HG03175 (cell line): ENCODE results near the gene PPIP5K1.
A peak's percentile ranks its signal among the peaks of the same experiment; 100 is the strongest.

Source experiments
- ATAC-seq: cut with Tn5 transposase; IDR thresholded peaks from one replicate; pipeline ENCODE4 v1.9.1; 2021; ENCODE audit warnings: mild to moderate bottlenecking, moderate library complexity; ENCODE audit not compliant: unreplicated experiment

Gene PPIP5K1

DNA sequence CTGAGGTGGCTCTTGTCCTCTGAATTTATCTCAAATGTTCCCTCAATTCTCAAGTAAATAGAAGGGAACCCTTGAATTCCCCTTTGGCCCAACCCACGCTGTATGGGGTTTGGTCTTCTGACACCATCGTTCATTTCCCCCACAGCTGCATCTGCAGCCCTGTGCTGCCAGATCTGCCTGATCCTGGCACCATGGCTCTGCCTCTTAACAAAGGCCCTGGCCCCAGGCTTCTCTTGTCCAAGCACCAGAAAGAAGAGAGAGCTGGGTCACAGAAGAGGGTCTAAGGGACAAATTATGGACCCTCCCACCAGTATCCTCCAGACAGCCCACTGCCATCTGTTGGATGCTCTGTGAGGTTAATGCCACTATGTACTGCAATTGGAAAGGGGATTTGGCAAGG lies 70.8 kb downstream of the PPIP5K1 start:
- no peak for ATAC-seq

DNA sequence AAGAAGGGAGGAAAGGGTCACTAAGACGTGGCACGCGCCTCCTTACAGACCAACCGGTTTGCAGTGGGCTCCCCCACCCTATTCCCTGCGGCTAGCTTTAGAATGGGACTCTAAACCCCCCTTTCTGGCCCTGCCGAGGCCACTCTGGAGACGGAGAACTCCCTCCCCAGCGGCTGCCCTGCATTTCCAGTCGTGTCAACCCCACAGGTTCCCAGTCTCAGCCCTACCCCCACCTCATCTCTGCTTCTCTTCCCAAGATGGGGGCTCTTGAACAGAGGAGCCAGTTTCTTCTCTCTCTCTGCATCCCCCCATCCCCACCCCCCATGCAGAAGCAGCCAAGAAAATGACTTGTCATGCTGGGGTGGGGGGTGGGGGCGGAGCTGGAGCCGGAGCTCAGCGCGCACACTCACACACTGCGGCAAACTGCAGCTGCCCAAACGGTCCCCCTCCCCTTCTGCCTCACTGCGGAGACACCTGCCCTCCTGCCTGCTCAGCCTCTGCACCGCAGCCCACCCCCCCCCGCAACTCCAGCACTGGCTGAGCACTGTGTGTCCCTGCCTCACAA lies 71.7 kb downstream of the PPIP5K1 start:
- no peak for ATAC-seq

DNA sequence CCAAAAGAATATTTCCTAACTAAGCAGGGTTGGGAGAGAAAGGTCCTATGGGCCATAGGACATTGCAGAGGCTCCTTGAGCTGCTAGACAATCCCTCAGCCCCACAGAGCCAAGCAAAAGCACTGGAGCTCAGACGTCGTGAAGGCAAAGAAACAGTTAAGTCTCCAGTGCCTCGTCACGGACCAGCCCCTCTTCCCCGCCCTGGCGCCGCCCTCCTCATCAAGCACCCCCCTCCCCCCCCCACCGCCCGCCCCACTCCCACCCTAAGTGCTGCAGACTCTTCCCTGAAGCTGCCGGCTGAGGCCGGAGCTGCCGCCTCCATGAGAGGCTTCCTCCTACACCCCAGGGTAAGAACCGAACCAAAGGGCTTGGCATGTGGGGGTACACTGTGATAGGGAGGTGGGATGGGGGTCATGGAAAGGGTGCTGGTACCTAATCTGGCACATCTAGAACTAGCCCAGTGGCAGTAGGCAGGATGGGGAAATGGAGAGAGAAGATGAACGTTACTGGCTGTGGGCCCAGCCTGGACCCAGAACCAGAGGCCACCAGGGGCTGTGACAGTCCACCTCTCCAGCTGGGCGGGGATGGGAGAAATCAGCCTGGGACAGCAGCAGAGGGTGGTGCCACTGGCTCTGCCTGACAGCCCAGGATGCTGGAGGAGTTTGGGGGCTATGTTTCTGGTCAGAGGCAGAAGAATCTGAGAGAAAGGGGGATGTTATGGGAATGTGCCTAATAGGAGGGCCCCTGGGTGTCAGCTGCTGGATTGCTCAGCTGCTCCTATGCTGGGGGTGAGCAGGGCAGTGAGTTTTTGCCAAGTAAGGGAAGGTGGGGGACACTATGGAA lies 72.4 kb downstream of the PPIP5K1 start, which contains the start of gene MAP1A:
MAP1A (plus strand) TSS at position 255 of the 843 bp plus-strand sequence. CDS start 3,866 bp downstream, outside the sequence.
- no peak for ATAC-seq

DNA sequence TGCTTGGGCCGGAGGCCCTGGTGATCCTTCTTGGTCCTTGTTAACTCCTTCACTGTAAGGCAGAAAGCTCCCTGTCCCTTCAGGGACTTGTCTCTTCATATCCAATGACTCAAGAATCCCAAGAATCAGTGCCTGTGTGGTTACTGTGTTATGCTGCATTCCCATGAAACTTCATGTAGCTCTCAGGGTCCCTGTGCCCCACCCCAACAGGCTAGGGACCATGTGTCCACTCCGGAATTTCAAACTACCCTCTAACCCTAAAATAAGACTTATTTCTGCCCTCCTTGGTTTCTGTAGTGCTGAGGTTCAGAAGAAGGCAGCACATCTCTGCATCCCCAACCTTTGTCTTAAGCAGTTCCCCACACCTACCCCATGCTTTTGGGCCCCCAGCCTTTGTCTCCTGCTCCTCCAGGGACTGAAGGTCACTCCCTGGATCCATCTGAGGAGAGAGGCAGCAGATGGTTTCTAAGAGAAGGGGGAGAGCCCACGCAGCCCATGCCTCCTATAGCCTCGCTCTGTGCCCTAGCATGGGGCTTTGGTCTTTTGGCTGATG lies 73.1 kb downstream of the PPIP5K1 start:
- ATAC-seq: no peak

DNA sequence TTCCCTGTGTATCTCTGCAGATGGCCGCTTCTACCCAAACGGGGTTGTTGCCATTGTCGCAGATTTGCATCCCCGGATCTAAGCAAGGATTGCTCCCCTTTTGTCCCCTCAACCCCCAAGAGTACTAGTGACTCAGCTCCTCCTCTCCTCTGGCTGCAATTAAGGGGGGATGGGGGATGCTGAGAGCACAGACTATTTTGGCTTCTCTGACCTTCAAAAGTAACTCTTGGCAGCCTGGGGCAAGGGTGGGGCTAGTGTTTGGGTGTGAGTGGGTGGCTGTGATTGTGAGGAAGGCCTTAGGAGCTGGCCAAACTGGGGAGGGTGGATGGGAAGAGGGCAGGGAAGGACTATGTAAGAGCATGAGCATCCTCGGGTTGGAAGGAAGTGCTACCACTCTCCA lies 73.8 kb downstream of the PPIP5K1 start:
- no peak for ATAC-seq

DNA sequence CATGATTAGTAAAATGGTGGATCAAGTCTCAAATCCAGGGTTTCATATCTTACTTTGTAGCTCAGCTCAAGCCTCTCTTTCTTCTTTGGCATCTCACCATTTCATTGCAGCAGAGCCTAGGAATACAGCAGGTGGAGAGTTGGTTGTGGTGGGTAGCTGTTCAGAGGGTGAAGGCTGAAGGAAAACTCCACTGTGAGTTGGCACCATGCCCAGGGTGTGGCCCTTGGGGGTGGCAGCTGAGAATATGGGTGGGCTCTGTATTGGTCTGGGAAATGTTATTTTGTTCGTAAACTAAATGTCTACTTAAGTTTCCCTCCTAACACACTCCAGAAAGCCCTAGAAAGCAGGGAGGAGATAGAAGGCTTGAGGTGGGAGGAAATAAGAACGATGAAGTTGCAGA lies 74.3 kb downstream of the PPIP5K1 start:
- ATAC-seq: no peak

DNA sequence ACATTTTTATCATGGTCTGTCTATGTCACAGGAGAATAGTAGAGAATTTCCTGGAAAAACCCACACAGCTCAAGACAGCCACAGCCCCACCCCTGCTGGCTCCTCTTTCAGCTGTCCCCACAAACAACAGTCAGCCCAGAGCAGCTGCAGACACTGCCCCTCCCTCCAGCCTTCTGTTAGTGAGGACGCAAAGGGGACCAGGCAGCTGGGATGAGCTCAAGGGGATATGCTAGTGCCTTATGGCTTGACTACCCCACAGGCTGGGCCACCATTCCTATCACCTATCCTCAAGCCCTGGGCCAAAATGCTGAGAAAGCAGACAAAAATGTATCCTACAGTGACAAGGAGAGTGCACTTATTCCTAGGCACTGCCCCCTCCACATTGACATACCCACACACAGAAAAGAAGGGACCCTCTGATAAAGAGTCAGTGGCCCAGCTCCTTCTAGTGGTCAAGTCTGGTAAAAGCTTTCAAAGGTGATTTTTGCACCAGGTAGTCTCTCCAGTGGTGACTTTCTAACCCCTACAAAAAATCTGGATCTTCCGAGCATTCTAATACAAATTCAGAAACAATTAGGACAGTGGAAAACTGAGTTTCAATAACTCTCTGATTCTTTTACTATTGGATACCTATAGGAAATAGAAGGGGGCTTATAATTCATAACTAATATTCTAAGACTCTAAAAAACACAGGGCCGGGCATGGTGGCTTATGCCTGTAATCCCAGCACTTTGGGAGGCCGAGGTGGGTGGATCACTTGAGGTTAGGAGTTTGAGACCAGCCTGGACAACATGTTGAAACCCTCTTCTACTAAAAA lies 75.6 kb downstream of the PPIP5K1 start:
- no peak for ATAC-seq

DNA sequence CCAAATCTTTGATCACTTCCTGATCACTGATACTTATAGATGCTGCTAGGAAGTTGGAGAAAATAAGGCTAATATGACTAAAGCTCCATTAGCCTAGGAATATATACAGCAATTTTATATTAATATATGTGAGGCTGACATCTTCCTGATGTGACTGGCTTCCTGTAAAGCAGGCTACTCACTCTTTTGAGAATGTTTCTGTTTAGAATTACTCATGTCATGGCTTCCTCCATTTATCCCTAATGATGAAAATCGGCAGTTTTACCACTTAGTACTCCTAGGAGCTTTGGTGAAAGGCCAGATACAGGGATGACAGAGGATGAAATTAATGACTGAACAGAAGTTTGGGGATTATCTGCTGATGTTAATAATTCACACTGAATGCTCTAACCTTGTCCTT lies 76.5 kb downstream of the PPIP5K1 start:
- ATAC-seq: no peak

DNA sequence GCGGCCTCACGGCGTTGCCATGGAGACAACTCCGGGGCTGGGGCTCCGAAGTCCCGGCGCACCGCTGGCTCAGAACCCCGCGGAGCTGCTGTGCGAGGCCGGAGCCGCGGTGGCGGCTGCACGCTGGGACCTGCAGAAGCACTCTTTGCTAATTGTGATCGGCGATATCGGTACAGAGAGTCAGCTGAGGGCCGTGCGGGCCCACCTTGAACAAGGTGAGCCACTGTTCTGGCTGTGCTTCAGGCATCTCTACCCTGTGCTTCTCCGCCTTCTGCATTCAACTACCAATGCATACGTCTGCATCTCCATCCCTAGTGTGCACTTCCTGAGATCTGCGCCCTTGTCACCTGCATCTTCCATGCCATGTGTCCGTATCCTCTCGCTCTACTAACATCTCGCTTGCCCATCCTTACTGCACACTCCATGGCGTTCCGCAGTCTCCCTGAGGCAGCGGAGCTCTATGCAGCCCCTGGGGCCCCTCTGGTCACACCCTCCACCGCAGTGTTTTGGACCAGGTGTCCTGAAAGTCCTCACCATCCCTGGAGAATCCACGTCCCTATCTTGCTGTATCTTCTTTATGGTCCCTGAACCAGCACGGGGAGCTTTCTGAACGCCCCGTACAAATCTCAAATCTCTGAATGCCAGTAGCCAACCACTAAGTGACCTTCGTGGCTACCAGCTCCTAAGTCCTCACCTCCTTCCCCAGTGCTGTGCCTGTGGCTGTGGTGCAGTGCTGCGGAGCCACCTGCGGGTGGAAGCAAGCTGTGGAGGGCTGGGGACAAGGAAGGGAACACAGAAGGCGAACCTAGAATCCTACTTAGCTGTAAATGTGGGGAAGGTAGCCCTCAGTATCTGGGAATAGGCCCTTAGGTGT lies 78.8 kb downstream of the PPIP5K1 start:
- peak; percentile 3 for ATAC-seq

DNA sequence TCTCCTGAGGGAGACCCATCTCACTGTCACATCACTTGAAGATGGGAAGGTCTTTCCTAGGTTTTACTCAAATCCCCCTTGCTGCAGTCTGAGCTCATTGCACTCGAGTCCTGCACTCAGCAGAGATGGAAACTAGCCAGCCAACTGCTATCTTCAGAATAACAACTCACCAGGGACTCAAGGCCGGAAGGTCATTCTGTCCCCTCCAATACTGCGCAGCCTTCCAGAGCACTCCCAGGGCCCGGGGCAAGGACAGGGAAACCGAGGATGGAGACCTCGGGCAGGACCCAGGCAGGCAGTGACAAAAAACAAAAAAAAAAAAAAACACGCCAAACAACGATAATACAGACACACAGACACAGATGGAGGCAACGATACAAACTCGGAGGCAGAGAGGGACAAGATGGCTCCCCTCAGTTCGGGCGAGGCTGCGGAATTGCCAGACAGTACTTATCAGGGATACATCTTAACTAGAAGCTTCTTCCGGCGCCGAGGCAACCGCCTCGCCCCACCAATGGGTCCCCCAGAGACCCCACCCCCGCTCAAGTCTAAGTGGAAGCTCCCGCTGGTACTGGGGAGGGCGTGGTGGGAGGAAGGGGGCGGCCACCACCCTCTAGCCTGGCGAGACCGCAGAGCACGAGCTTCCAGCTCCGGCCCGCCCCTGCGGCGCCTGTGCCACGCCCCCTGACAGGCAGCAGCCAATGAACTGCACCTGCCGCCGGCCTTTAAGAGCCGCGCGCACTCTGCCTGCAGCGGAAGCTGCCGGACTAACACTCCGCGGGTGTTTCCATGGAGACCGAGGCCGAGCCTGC lies 79.6 kb downstream of the PPIP5K1 start:
- peak; percentile 95 for ATAC-seq

DNA sequence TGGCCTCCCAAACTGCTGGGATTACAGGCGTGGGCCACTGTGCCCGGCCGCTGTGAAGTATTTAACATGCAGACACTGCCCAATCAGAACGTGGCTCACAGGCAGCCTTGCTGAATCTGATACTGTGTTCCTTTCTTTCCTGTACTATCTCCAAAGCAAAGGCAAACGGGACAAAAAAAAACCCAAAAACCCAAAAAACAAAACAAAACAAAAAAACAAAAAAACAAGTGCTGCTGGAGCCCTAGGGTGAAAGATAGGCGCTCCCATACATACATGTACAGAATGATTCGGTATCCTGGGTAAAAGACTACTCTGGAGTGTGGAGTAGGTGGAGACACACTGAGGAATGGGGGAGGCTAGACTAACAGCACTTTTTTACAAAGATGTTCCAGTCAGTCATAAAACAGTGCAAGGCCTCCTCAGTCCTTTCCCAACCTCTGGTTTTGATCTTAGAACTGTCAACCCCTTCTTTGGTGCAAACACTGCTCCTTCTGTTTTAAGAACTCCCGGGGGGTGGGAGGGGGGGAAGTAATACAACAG lies 80.3 kb downstream of the PPIP5K1 start:
- ATAC-seq: no peak

DNA sequence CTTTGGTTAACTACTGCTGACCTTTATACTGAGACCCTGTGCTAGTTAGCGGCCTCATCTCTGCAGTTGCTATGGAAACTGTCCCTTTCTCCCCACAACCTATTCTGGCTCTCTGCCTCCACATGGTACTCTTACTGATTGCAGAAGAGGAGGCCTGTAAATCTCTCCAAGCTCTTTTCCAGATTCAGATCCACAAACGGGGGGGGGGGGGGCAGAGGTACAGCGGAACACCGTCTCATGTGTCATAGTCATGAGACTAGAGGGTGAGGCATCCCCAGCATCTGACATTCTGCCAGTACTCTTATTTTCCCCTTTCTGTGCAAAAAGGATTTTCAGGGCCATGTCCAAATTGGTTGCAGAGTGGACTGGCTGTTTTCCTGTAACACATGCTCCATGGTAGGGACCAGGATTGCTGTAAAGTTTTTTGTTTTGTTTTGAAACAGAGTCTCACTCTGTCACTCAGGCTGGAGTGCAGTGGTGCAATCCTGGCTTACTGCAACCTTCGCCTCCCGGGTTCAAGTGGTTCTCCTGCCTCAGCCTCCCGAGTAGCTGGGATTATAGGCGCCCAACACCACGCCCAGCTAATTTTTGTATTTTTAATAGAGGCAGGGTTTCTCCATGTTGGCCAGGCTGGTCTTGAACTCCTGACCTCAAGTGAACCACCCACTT lies 80.9 kb downstream of the PPIP5K1 start:
- ATAC-seq: no peak

DNA sequence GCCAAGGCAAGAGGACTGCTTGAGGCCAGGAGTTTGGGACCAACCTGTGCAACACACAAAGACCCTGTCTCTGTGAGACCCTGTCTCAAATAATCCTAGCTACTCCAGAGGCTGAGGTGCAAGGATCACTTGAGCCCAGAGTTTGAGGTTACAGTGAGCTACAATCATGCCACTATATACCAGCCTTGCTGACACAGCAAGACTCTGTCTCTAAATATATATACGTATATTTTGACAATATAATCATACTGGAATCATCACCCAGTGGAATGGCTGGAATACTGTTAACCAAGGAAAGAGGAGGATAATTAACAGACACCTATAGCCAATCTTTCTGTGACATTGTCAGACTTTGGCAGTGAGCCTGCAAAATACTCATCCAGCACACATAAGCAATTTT lies 81.6 kb downstream of the PPIP5K1 start:
- ATAC-seq: no peak

DNA sequence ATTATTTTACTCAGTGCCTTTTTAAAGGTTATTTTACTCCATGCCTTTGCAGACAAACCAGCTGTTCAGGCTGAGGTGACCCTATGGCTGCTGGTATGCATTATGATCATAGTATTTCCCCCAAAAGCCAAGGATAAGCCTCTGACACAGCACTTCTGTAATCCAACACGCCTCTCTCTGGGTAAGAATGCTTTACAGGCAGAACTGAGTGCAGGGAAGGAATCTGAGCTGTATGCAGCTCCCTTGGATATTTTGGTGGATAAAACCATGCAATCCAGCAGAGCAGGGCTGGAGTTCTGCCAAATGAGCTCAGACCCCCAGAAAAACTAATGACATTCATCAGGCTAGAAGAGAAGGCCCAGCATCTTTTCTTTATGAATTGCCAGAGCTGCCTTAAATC lies 84.3 kb downstream of the PPIP5K1 start:
- ATAC-seq: no peak

DNA sequence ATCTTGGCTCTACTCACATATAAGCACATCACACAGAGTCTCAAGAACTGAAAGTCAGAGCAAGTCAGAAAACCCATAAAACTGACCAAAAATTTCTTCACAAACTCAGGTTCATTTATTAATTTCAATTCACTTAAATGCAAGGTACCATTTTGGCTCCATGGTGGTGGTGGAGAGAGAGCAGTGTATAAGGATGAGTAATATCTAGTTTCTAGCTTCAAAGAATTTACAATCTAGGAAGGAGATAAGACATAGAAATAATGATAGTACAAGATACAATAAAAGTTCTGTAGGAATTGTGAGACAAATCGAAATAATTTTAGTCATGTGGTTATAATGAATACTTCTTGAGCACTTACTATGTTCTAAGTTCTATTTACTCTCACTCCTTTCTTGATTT lies 90.4 kb downstream of the PPIP5K1 start:
- ATAC-seq: no peak

DNA sequence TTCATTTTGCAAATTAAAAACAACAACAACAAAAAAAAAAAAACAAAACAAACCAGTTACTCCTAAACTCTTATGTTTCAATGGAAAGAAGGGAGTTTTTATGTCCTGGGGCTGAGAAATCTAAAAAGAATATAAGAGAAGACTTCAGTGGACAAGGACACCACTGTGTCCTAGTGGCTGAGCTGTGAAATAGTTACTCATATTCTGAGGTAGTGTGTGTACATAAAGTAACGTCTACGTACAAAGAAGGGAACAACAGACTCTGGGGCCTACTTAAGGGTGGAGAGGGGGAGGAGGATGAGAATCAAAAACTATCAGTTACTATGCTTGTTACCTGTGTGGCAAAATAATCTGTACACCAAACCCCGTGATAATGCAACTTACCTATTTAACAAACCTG lies 91.0 kb downstream of the PPIP5K1 start:
- no peak for ATAC-seq

DNA sequence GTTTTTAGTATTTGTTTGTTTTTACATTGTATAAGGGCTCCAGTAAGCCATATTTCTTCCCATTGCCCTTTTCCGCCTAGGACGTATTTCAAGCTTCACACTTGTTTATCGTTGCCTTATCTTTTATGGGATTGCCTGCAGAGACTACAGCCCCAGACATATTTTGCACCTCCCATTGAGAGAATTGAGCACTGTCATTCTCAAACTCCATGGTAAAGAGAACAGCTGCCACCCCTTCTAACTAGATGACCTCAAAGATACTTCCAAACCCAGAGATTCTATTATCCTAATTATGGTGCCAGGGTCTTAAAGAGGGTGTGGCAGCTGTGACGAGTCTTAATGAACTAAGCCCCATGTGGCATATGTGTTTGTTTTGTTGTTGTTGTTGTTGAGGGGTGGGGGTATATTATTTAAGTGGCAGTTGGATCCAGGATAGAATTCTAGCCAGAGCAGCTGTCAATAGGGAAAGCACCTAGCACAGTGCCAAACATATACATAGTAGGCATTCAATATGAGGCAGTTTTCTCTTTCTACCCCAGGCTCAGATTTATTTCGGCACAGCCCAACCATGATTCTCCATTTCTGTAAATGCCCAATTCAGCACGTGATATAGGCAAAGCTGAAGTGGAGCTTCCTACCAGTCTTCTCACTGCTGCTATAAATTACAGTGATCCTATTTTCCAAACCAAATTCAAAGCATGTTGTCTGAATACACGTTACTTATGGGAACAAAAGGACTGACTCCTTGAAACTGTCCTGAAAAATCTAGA lies 96.1 kb downstream of the PPIP5K1 start:
- no peak for ATAC-seq
